Measurements from ENCODE around the gene TPCN2.

GRCh38 chr11:69076129-69076791, 27.5 kb downstream of the TPCN2 start:
- TF ChIP-seq CTCF (IDR thresholded peaks at IDR 0.05) (no peak), POLR2A (IDR thresholded peaks at IDR 0.05) (no peak)

Data from heart left ventricle (tissue), 13 donors.